ENCODE measurements around the gene CHTOP. TPM values are rescaled to one million over a fixed set of nuclear protein-coding genes. Genes with fewer than 3 reads are reported as not detected.
"Not testable (repeated sequence)": the region's sequence is repeated elsewhere in the genome, so short reads cannot be mapped to it uniquely, and the experiment has no call there.

The CHTOP gene
- total and polyA plus RNA-seq, 2 of the 8 experiments (the other 6 are each of a cell fraction or from before 2014, with no cell fraction given) = 84.6 to 104 TPM

DNA sequence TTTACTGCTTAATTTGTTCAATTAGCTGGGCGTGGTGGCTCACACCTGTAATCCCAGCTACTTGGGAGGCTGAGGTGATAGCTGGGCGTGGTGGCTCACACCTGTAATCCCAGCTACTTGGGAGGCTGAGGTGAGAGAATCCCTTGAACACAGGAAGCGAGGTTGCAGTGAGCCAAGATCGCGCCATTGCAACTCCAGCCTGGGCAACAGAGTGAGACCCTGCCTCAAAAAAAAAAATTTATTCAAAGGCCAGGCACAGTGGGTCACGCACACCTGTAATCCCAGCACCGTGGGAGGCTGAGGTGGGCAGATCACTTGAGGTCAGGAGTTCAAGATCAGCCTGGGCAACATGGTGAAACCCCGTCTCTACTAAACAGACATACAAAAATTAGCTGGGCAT is 34.8 kb downstream of the CHTOP start:
- not testable (repeated sequence) for H2BK12ac ChIP-seq (ENCODE audit: low read depth, low read length); H2BK120ac ChIP-seq (replicated peaks; ENCODE audit: low read depth, low read length); H3K79me1 ChIP-seq (ENCODE audit: low read depth, low read length); H2BK20ac ChIP-seq (ENCODE audit: low read length); H4K5ac ChIP-seq (ENCODE audit: insufficient read length, low read depth, low read length); H3K4me3 ChIP-seq (ENCODE audit: extremely low read depth in 1 of 4, insufficient read depth in 2 of 4, low read depth in 3 of 4, low read length in 4 of 4); H3K56ac ChIP-seq (replicated peaks; ENCODE audit: insufficient read length, low read depth, low read length); H4K91ac ChIP-seq (replicated peaks; ENCODE audit: insufficient read length, low read length); H3K4ac ChIP-seq (replicated peaks; ENCODE audit: insufficient read length, low read depth, low read length); H2BK5ac ChIP-seq (ENCODE audit: low read depth, low read length); H3K27me3 ChIP-seq (replicated peaks in 1 of 4; ENCODE audit: control insufficient read depth in 3 of 4, extremely low read depth in 1 of 4, insufficient read depth in 3 of 4, low read length in 3 of 4); H2AK5ac ChIP-seq (ENCODE audit: low read depth, low read length); H3K27ac ChIP-seq (ENCODE audit: low read depth, low read length); H3K23me2 ChIP-seq (ENCODE audit: low read depth, low read length); H4K8ac ChIP-seq (ENCODE audit: extremely low read depth, insufficient read depth, low read length); H2AFZ ChIP-seq (ENCODE audit: low read length); H4K20me1 ChIP-seq (replicated peaks in 1 of 2; ENCODE audit: control insufficient read depth in 1 of 2, insufficient read depth in 2 of 2, low read length in 2 of 2); H2BK15ac ChIP-seq (ENCODE audit: low read length); H3K23ac ChIP-seq (ENCODE audit: insufficient read length); DNase-seq (ENCODE audit: low read depth in 1 of 2, low spot score in 2 of 2); H3K18ac ChIP-seq (ENCODE audit: extremely low read depth, low read length); H3K4me2 ChIP-seq (ENCODE audit: insufficient read depth in 1 of 2, low read depth in 2 of 2, low read length in 2 of 2); FAIRE-seq; H3K4me1 ChIP-seq (replicated peaks in 1 of 4; ENCODE audit: control insufficient read depth in 3 of 4, insufficient read depth in 4 of 4, low read length in 3 of 4); H3K14ac ChIP-seq (ENCODE audit: insufficient read length); H3K9ac ChIP-seq (replicated peaks in 1 of 4; ENCODE audit: extremely low read depth in 1 of 4, low read depth in 3 of 4, low read length in 3 of 4); H3K9me3 ChIP-seq (ENCODE audit: insufficient read depth in 2 of 2, low read depth in 1 of 2, low read length in 1 of 2)
- H3K79me2 ChIP-seq (ENCODE audit: control insufficient read depth in 1 of 2, insufficient read depth in 2 of 2, low read length in 2 of 2) = peaks cover 11 to 32% of the 10 kb centered on the region in 2 experiments
- peaks cover 49 to 60% (median 59%) of the 10 kb centered on the region in 4 experiments for H3K36me3 ChIP-seq (ENCODE audit: control insufficient read depth in 2 of 4, insufficient read depth in 4 of 4, low read length in 3 of 4)
- WGBS, 2 experiments (ENCODE audit: extremely low coverage in 1 of 2, insufficient coverage in 1 of 2, insufficient read length in 1 of 2, insufficient replicate concordance in 2 of 2, low coverage in 1 of 2, low lambda C conversion rate in 2 of 2, missing lambda C conversion rate in 1 of 2) = 89% methylated on average over 8 of the region's 8 CpGs; no CpG with 5 or more reads in 1 of the 2 experiments
- POLR2A ChIA-PET (ENCODE audit: partially characterized antibody) = interaction anchor here (0.6 to 19.8 kb wide), 9 partner anchors 8 to 353 kb away, joined by 3 to 343 read pairs (median 5); partner anchors contain the start of gene SNAPIN
- CTCF ChIA-PET (ENCODE audit: partially characterized antibody) = interaction anchor here (0.6 to 2.5 kb wide), 2 partner anchors 9 to 288 kb away, joined by 3 to 6 read pairs; partner anchors contain the start of gene NPR1
